HS-5 (cell line): ENCODE measurements around the gene FAM90A1.
"Not testable (repeated sequence)": the region's sequence is repeated elsewhere in the genome, so short reads cannot be mapped to it uniquely, and the experiment has no call there.

Experiments used
- DNase-seq: peaks from one replicate; pipeline ENCODE4 v3.0.0-alpha.2; 2012; ENCODE audit warnings: low read depth

FAM90A1 gene

DNA sequence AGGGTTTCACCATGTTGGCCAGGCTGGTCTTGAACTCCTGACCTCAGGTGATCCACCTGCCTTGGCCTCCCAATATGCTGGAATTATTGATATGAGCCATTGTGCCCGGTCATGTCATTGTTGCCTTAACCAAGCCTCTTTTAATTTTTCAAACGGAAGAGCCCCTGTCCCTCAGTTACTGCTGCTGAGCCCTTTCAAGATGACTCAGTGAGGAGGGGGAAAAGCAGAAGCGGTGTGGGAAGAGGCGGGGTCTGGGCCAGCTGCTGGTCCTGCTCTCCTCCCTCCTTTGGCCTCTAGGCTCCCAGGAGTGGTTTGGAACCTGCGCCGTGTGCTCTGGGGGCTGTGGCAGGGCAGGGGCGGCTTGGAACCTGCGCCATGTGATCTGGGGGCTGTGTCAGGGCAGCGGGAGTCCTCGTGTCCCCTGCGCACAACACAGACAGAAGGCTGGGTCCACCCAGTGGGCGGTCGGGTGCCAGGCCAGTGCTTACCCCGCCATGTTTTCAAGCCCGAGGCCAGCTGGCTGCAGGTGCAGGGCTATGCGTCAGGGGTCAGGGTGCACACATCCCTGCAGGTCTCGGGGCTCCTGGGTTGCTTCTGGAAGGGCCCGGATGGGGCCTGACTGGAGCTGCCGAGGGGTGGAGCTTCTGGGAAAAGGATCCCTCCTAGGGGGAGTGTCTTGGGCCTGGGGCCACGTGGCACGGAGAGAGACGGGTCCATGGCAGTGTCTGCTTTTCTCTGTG, at the start of gene FAM90A1:
Gene FAM90A1 (minus strand): TSS at position 627 of the 740 bp plus-strand sequence. CDS start 2,786 bp downstream, outside the sequence.
- not testable (repeated sequence) for DNase-seq

GRCh38 chr12:8276397-8276796, 49.0 kb upstream of the FAM90A1 start:
- not testable (repeated sequence) for DNase-seq

DNA sequence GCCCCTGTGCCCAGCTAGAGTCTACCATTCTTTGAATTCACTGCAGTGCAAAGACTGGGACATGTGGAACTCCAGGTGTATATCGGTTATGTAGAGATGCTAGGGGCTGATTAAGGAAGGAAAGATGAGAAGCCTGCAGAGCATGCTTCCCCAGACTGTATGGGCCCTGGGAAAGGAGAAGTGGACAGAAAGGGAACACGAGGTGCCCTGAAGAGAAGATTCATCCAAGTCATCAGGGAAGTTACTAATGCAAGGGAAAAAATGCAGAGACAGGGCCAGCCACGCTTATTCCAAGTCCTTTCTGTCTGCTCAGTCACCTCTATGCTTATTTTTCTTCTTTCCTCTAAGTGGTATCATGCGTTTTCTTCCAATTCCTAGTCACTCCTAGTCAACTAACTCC, 39.3 kb upstream of the FAM90A1 start:
- DNase-seq = not testable (repeated sequence)

- not testable (repeated sequence) for DNase-seq
Measured at GRCh38 chr12:8264236-8264635, 36.8 kb upstream of the FAM90A1 start.

DNA sequence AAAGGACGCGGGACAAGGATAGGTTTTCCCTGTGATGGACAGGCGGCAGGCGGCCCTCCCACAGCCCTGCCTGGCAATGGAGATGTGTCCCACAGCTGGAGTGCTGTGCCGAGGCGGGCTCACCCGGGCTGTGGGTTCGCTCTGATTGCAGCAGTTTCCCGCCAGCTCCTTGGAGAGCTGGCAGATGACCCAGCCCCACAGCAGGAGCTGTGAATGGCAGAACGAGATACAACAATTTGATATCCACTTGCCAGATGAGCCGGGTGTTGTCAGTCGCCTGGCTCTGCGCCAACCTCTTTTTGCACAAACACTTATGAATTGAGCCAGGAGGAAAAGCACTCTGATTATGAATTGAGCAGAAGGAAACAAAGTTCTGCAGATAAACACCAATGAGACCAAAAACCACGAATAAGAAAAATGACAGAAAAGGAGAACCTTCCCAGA, 33.7 kb upstream of the FAM90A1 start:
- not testable (repeated sequence) for DNase-seq

GRCh38 chr12:8256356-8256755, 28.9 kb upstream of the FAM90A1 start:
- DNase-seq = not testable (repeated sequence)

- DNase-seq = not testable (repeated sequence)
Measured at GRCh38 chr12:8254705-8255104, 27.3 kb upstream of the FAM90A1 start.

DNA sequence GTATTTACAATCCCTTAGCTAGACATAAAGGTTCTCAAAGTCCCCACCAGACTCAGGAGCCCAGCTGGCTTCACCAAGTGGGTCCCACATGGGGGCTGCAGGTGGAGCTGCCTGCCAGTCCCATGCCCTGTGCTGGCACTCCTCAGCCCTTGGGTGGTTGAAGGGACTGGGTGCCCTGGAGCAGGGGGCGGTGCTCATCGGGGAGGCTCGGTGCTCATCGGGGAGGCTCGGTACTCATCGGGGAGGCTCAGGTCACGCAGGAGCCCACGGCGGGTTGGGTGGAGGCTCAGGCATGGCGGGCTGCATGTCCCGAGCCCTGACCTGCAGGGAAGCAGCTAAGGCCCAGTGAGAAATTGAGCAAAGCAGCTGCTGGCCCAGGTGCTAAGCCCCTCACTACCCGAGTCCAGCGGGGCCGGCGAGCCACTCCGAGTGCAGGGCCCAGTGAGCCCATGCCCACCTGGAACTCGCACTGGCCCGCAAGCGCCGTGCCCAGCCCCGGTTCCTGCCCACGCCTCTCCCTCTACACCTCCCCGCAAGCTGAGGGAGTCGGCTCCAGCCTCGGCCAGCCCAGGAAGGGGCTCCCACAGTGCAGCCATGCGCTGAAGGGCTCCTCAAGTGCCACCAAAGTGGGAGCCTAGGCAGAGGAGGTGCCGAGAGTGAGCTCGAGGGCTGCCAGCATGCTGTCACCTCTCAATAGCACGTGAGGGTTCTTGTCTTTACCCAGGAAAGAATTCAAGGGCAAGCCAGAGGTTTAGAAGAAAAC, 24.8 kb upstream of the FAM90A1 start:
- DNase-seq = not testable (repeated sequence)

- not testable (repeated sequence) for DNase-seq
Measured at GRCh38 chr12:8251616-8252015, 24.2 kb upstream of the FAM90A1 start.

DNA sequence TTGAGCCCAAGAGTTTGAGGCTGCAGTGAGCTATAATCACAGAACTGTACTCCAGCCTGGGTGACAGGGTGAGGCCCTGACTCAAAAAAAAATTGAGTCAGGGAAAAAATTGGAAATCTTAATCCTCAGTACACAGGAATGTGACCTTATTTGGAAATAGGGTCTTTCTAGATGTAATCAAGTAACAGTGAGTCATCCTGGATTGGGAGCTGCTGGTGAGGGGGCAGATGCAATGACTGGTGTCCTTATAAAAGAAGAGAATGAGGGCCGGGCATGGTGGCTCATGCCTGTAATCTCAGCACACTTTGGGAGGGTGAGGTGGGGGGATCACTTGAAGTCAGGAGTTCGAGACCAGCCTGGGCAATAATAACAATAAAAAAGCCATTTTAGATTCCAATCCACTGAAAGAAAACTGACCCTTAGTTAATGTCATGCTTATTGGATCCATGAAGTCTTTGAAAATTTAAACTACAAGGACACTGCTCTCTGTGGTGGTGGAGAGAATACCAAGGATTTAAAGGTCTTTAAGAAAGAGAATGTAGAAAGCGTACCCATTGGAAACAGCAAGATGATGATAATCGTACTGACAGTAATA, 19.6 kb upstream of the FAM90A1 start:
- not testable (repeated sequence) for DNase-seq

- DNase-seq = not testable (repeated sequence)
Measured at GRCh38 chr12:8243682-8244161, 16.3 kb upstream of the FAM90A1 start.

- peak; percentile 81 for DNase-seq
Measured at GRCh38 chr12:8242880-8243681, 15.7 kb upstream of the FAM90A1 start.

DNA sequence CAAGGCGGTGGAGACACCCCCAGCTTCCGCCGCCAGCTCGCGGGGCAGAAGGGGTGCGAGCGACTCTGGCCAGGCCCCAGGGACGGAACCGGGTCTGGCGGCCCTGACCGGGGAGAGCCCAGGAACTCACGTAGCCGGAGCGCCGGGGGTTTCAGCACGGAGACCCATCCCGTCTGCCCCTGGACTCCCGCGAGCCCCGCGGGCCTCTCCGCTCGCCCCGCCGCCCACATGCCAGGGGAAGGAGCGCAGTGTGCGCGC, 15.1 kb upstream of the FAM90A1 start:
- DNase-seq = not testable (repeated sequence)

DNA sequence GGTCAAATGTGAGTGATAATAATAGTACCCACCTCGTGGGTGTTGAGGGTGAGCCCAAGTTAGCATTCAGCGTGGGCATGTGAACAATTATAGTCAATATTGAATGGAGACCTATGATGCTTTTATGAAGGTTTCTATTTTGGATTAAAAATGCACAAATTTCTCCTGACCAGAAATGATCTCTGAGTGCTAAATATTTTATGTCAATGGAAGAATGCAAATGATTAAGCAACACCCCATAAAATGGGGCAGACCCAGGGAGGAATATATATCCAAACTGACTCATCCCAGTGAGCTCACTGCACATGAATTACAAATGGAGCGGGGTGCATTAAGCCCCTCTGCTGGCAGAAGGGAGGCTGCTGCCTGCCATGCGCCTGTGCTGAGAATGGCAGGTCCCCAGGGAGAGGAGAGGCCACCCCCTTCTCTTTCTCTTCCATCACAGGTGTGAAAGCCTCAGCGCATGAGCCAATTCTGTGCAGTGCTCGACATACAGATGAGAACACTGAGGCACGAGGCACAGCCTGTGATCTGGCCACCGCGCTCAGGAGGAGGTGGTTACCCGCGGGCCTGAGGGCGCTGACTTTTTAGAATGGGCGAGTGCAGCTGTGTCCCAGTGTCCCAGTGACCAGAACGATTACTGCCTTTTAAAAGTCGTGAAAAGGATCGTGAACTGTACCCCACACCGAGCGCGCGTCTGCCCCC, 14.7 kb upstream of the FAM90A1 start:
- not testable (repeated sequence) for DNase-seq

DNA sequence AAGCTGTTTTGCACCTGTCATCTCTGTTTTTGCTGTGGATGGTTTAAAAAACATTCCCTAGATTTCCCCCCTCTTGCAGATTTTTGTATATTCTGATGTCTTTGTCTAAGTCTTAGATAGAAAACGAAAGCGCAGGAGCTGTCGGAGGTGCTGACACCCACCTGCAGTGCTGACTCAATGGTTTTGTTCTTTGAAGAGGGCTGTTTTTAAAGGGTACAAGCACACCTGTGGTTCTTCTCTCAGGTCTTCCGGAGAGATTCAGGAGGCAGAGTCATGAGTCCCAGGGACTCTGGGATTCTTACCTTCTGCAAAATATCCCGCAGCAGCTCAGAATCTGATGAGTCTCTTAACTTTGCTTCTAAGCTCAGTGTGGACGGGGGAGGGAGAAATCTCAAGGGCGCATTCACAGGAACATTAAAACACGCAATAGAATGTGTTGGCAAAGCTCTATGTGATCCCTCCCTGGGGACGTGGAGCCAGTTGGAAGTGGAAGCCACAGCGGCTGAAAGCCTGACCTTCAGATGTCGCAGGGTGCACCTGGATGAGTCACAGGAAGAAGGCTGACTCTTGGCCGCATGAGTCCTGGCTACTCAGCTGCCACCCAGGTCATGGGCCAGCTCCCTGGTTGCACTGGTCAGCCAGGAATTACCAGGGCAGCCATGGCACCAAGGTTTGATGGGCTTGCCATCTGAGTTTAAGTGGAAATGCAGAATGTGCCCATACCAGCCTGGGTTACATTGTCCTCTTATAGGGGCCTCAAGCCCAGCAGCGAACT, 13.1 kb upstream of the FAM90A1 start:
- DNase-seq = not testable (repeated sequence)

GRCh38 chr12:8237031-8237430, 9.6 kb upstream of the FAM90A1 start:
- DNase-seq = not testable (repeated sequence)

DNA sequence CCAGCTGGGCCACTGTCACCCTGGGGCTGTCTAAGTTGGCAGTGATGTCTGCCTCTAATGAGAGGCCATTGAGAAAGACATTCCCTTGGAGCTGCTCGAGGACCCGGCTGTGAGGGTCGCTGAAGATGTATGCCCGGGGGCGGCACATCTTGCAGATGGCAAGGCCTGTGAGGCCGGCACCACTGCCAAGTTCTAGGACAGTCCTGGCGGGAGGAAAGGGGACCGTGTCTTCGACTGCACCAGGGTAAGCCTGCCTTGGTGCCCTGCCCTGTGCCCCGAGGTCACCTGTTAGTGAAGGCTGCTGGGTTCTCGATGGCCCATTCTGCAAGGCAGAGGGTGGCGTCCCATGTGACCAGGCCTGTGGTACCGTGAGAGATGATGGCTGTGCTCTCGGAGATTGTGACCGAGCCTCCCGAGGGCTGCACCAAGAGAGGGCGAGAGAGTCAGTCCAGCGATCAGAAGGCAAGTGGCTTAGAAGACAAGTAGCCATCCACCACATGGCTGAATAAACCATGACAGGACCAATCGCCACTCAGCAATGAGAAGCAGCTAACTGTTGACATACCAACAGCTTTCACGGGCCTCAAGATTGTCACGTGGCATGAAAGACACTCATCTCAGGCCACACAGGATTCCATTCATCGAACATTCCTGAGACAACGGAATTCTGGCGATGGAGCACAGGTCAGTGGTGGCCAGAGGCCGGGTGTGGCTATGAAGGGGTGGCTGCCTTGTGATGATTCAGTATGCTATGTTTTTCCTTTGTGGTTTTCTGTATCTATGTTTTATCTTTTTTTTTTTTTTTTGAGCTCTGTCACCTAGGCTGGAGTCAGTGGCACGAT, 8.1 kb upstream of the FAM90A1 start:
- DNase-seq = peak; percentile 64

GRCh38 chr12:8234746-8235145, 7.3 kb upstream of the FAM90A1 start:
- not testable (repeated sequence) for DNase-seq

- DNase-seq = not testable (repeated sequence)
Measured at GRCh38 chr12:8233935-8234495, 6.6 kb upstream of the FAM90A1 start.
